Choroid plexus epithelial cell (primary cell): ENCODE results near the gene MLANA.
A peak's percentile ranks its signal among the peaks of the same experiment; 100 is the strongest.

Experiments
- DNase-seq: peaks from one replicate; pipeline ENCODE4 v3.0.0-alpha.2; 2010; ENCODE audit warnings: low read depth
- H3K4me3 ChIP-seq: 2 replicates; pipeline ENCODE4 v1.5.1; 2011; ENCODE audit warnings: low read depth, mild to moderate bottlenecking, control low read depth, low read length, moderate library complexity
- TF ChIP-seq, protein P1 (sequence below): conservative IDR thresholded peaks from 2 replicates; pipeline ENCODE4 v1.5.1; 2011; ENCODE audit warnings: low read depth, mild to moderate bottlenecking, control low read depth, inconsistent platforms, low read length, moderate library complexity

The MLANA gene

DNA sequence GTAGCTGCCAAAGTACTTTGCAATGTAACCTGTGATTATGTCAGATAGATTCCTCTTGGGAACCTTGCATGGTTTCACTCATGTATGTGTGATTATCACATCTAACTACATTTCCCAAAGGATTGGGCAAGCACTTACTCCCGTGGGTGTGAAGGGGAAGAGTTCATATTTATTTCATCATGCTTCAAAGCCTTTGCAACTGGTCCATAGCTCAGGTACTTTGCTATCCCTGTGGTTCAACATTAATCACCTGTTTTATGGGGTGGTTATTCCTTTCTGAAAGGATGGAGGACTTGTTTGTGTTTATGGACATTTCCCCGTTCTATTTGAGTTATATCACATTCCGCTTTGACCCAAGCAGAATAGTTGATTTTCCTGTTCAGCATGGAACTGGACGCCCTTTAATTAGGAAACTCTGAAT, 44.2 kb upstream of the MLANA start:
- peak; percentile 67 for DNase-seq
- TF ChIP-seq, protein P1, sequence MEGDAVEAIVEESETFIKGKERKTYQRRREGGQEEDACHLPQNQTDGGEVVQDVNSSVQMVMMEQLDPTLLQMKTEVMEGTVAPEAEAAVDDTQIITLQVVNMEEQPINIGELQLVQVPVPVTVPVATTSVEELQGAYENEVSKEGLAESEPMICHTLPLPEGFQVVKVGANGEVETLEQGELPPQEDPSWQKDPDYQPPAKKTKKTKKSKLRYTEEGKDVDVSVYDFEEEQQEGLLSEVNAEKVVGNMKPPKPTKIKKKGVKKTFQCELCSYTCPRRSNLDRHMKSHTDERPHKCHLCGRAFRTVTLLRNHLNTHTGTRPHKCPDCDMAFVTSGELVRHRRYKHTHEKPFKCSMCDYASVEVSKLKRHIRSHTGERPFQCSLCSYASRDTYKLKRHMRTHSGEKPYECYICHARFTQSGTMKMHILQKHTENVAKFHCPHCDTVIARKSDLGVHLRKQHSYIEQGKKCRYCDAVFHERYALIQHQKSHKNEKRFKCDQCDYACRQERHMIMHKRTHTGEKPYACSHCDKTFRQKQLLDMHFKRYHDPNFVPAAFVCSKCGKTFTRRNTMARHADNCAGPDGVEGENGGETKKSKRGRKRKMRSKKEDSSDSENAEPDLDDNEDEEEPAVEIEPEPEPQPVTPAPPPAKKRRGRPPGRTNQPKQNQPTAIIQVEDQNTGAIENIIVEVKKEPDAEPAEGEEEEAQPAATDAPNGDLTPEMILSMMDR: no peak
- no peak overlapping the region for H3K4me3 ChIP-seq

DNA sequence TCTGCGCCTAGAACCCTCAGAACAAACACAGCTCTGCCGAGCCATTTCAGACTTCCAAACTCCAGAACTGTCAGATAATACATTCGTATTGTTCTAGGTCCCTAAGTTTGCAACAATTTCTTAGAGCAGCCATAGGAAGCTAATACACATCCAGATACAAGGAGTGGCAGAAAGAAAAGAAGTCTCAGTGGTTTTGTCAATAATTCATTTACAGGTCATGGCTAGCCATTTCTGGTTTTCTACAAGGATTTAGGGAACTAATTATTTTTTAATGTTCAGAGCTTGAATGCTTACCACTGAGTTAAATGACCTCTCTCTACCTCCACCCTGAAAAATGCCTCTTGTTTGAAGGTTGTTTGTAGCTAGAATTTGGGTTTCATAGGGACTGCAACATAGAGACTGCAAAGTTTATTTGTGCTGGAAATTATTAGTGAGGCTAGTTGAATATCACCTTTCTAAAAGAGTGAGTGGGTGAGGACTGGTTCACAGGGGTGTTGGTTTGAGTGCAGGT, 42.3 kb upstream of the MLANA start:
- no peak for DNase-seq
- TF ChIP-seq, protein P1: no peak
- no peak overlapping the region for H3K4me3 ChIP-seq

GRCh38 chr9:5850724-5851122, 40.0 kb upstream of the MLANA start:
- TF ChIP-seq, protein P1: no peak
- no peak for DNase-seq
- no peak overlapping the region for H3K4me3 ChIP-seq

DNA sequence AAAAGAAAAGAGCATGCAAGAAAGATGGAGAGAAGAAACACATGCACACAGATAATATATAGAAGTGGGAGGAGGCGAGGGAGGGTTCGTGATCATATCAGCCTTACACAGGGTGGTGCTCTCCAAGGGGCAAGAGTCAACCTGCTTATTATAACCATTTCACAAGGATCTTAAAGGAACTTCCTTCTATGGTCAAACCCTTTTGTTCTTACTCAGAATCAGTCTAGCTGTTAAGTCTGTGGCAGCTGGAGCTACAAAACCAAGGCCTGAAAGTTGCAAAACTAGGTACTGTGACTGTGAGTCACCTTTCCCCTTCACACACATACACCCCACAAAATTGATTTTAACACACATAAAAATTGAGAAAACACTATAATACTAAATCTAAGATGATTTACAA, 39.2 kb upstream of the MLANA start:
- DNase-seq: peak; percentile 95

GRCh38 chr9:5852987-5853386, 37.7 kb upstream of the MLANA start:
- TF ChIP-seq, protein P1: no peak
- DNase-seq: no peak
- no peak overlapping the region for H3K4me3 ChIP-seq

More for the DNA sequence above, 39.2 kb upstream of the MLANA start:
- no peak overlapping the region for H3K4me3 ChIP-seq
- TF ChIP-seq, protein P1: no peak

- TF ChIP-seq, protein P1: no peak
- H3K4me3 ChIP-seq: no peak overlapping the region
- DNase-seq: no peak
Measured at GRCh38 chr9:5853617-5854016, 37.1 kb upstream of the MLANA start.

- no peak overlapping the region for H3K4me3 ChIP-seq
- no peak for DNase-seq
- TF ChIP-seq, protein P1: no peak
Measured at GRCh38 chr9:5854063-5854790, 36.5 kb upstream of the MLANA start.
